A549 (cell line): Measurements from ENCODE around the gene TCAIM. TPM values are rescaled to one million over a fixed set of nuclear protein-coding genes. Genes with fewer than 3 reads are reported as not detected.

Experiments
- ATAC-seq, 2 experiments: fragments of 200-7000 bp in 1 of 2; fragments of >200 bp in 1 of 2; cut with Nextera tagmentation in 1 of 2; cut with Tn5 transposase in 1 of 2; 3 replicates each; pipeline versions ENCODE4 v1.8.0 to v1.9.1; 2018 to 2020; ENCODE audit warnings: mild to moderate bottlenecking in 1 of 2, moderate library complexity in 1 of 2
- CTCF ChIA-PET: fragments of 300-600 bp; sonication (Branson Sonifier 250); formaldehyde crosslinking; extraction: SDS; loops from one replicate; lab custom pipeline; 2021; ENCODE audit warnings: antibody characterized with exemption, inconsistent platforms; lab: Yijun Ruan, JAX
- POLR2A ChIA-PET: fragments of 350-600 bp; formaldehyde crosslinking; extraction: SDS; loops from one replicate; lab custom pipeline; 2021; ENCODE audit warnings: antibody characterized with exemption, inconsistent platforms; lab: Yijun Ruan, JAX
- DNase-seq, 2 experiments: peaks; one replicate each; pipeline versions ENCODE4 v3.0.0 to v3.0.0-alpha.2; 2011 to 2016; ENCODE audit warnings: low read depth in 1 of 2, low spot score in 1 of 2
- FAIRE-seq: peaks from 2 replicates; lab custom pipeline; 2011; peaks lifted over from hg19 to GRCh38; lab: Jason Lieb, UNC
- H3K27ac ChIP-seq, 2 experiments: fragments of >200 bp; sonication (Bioruptor Twin); formaldehyde crosslinking; 3 replicates each; pipeline ENCODE4 v1.5.1; 2016 to 2017
- H3K4me1 ChIP-seq: fragments of >200 bp; sonication (Bioruptor Twin); formaldehyde crosslinking; 3 replicates; pipeline ENCODE4 v1.6.1; 2016
- H3K4me2 ChIP-seq: fragments of >200 bp; sonication (Bioruptor Twin); formaldehyde crosslinking; 3 replicates; pipeline ENCODE4 v1.6.1; 2016
- H3K4me3 ChIP-seq: fragments of >200 bp; sonication (Bioruptor Twin); formaldehyde crosslinking; 3 replicates; pipeline ENCODE4 v1.5.1; 2016
- H3K9me3 ChIP-seq: fragments of >200 bp; sonication (Bioruptor Twin); formaldehyde crosslinking; 3 replicates; pipeline ENCODE4 v1.6.1; 2016
- ATOH8 ChIP-seq: fragments of 250-450 bp; sonication (Bioruptor Pico); IDR thresholded peaks from 2 replicates; pipeline ENCODE4 v1.5.0; 2020; ENCODE audit warnings: low read depth, mild to moderate bottlenecking, moderate library complexity
- BCL3 ChIP-seq: fragments of >200 bp; sonication (Bioruptor Twin); formaldehyde crosslinking; IDR thresholded peaks from 3 replicates; pipeline ENCODE4 v1.6.1; 2016
- CBX2 ChIP-seq: fragments of 200-600 bp; sonication (generic); IDR thresholded peaks from 2 replicates; pipeline ENCODE4 v1.6.1; 2016; ENCODE audit warnings: low read depth, mild to moderate bottlenecking, borderline replicate concordance
- CBX8 ChIP-seq: fragments of 200-600 bp; sonication (generic); IDR thresholded peaks from 2 replicates; pipeline ENCODE4 v1.6.1; 2016
- CHD4 ChIP-seq: fragments of 200-600 bp; sonication (generic); IDR thresholded peaks from 2 replicates; pipeline ENCODE4 v1.6.1; 2016; ENCODE audit warnings: antibody characterized with exemption, mild to moderate bottlenecking, borderline replicate concordance
- E2F6 ChIP-seq: IDR thresholded peaks from 2 replicates; pipeline ENCODE4 v1.6.1; 2012; ENCODE audit warnings: low read depth, borderline replicate concordance
- EHMT2 ChIP-seq: fragments of 200-600 bp; sonication (generic); IDR thresholded peaks from 2 replicates; pipeline ENCODE4 v1.6.1; 2016; ENCODE audit warnings: antibody characterized with exemption, low read depth, mild to moderate bottlenecking, moderate library complexity
- ESRRA ChIP-seq: fragments of 150-350 bp; IDR thresholded peaks from 2 replicates; pipeline ENCODE4 v1.6.1; 2014; ENCODE audit warnings: mild to moderate bottlenecking, low read length, borderline replicate concordance
- FOSB ChIP-seq: fragments of 250-450 bp; sonication (Bioruptor Pico); IDR thresholded peaks from 2 replicates; pipeline ENCODE4 v1.5.0; 2020; ENCODE audit warnings: mild to moderate bottlenecking, moderate library complexity
- FOXS1 ChIP-seq: fragments of 250-450 bp; sonication (Bioruptor Pico); IDR thresholded peaks from 2 replicates; pipeline ENCODE4 v1.5.0; 2020; ENCODE audit warnings: mild to moderate bottlenecking, moderate library complexity
- HDAC2 ChIP-seq: fragments of 200-600 bp; sonication (generic); IDR thresholded peaks from 2 replicates; pipeline ENCODE4 v1.6.1; 2016
- HOXB5 ChIP-seq: fragments of 250-450 bp; sonication (Bioruptor Pico); IDR thresholded peaks from 2 replicates; pipeline ENCODE4 v1.5.0; 2020; ENCODE audit warnings: mild to moderate bottlenecking, moderate library complexity
- KDM1A ChIP-seq: fragments of 200-600 bp; sonication (generic); IDR thresholded peaks from 2 replicates; pipeline ENCODE4 v1.6.1; 2016; ENCODE audit warnings: low read depth, mild to moderate bottlenecking
- MAX ChIP-seq: IDR thresholded peaks from 2 replicates; pipeline ENCODE4 v1.6.1; 2012
- NFE2L2 ChIP-seq: fragments of 150-350 bp; conservative IDR thresholded peaks from 2 replicates; pipeline ENCODE4 v1.6.1; 2014; ENCODE audit warnings: low read length
- PHF8 ChIP-seq: fragments of 200-600 bp; sonication (generic); IDR thresholded peaks from 2 replicates; pipeline ENCODE4 v1.6.1; 2016; ENCODE audit warnings: low read depth, mild to moderate bottlenecking, antibody characterized with exemption, moderate library complexity, borderline replicate concordance
- POLR2A ChIP-seq: IDR thresholded peaks from 2 replicates; pipeline ENCODE4 v1.6.1; 2012; ENCODE audit warnings: mild to moderate bottlenecking, low read length
- POLR2AphosphoS2 ChIP-seq: conservative IDR thresholded peaks from 2 replicates; pipeline ENCODE4 v1.6.1; 2012; ENCODE audit warnings: low read length, improper control_type of control experiment, inconsistent platforms
- RAD21 ChIP-seq, 2 experiments: fragments of >200 bp in 1 of 2; sonication (Bioruptor Twin) in 1 of 2; formaldehyde crosslinking in 1 of 2; IDR thresholded peaks in 1 of 2; conservative IDR thresholded peaks in 1 of 2; 2 replicates in 1 of 2; 3 replicates in 1 of 2; pipeline ENCODE4 v1.6.1; 2012 to 2018; ENCODE audit warnings: inconsistent platforms in 1 of 2
- REST ChIP-seq: fragments of 200-600 bp; sonication (generic); IDR thresholded peaks from 2 replicates; pipeline ENCODE4 v1.6.1; 2016; ENCODE audit warnings: antibody characterized with exemption, mild to moderate bottlenecking, moderate library complexity
- RFX5 ChIP-seq: fragments of 450-650 bp; IDR thresholded peaks from 2 replicates; pipeline ENCODE4 v1.7.1; 2014; ENCODE audit warnings: antibody characterized with exemption, mild to moderate bottlenecking, moderate library complexity
- ZC3H11A ChIP-seq: fragments of 450-650 bp; IDR thresholded peaks from 2 replicates; pipeline ENCODE4 v1.6.1; 2014; ENCODE audit warnings: antibody characterized with exemption, mild to moderate bottlenecking
- ZFP36 ChIP-seq: fragments of 450-650 bp; IDR thresholded peaks from 2 replicates; pipeline ENCODE4 v1.6.1; 2014; ENCODE audit warnings: borderline replicate concordance; ENCODE audit not compliant: partially characterized antibody
- WGBS: methylation state at CpG from one replicate; pipeline ENCODE4 v1.1.6; 2017; ENCODE audit errors: missing lambda C conversion rate; 5-methylcytosine and 5-hydroxymethylcytosine counted together
- polyA plus RNA-seq, 4 experiments: library from polyadenylated mRNA; depleted of rRNA in 3 of 4; stranded (reverse); fragments of >200 nt; fragmentation: RNase III in 1 of 4; extraction: RNeasy Plus Mini Kit Qiagen cat#74134 plus additional on column Dnase treatment in 1 of 4; gene quantifications; 2 replicates in 3 of 4; 3 replicates in 1 of 4; pipeline ENCODE4 v1.2.3, GENCODE V29; 2011 to 2017

Gene TCAIM
- polyA plus RNA-seq, 2 of the 4 experiments (the other 2 are of a cell fraction): 10.8 to 19.2 TPM

- TF ChIP-seq CHD4 (no peak), KDM1A (no peak), CBX8 (no peak), RFX5 (no peak)
These were observed 71.3 kb downstream of the TCAIM start (continued) for GRCh38 chr3:44409640-44410410.

GRCh38 chr3:44411031-44411645 is 72.6 kb downstream of the TCAIM start:
- POLR2A ChIA-PET: no interaction called here
- WGBS: 61% methylated on average over 8 of the region's 11 CpGs

GRCh38 chr3:44412365-44412764 is 73.8 kb downstream of the TCAIM start:
- 83% methylated on average over 8 of the region's 10 CpGs for WGBS
- POLR2A ChIA-PET: no interaction called here
- Histone ChIP-seq H3K4me3 (no peak overlapping the region), H3K4me2 (no peak overlapping the region), H3K9me3 (no peaks in the 10 kb centered on the region), H3K27ac (no peak overlapping the region), H3K4me1 (no peaks in the 10 kb centered on the region)
- no peak for FAIRE-seq
- no peak for TF ChIP-seq CHD4
- TF ChIP-seq, all 56 proteins: peak for 0
- CTCF ChIA-PET: no interaction called here
- ATAC-seq: no peak
- DNase-seq: no peak

More at GRCh38 chr3:44411031-44411645, 72.6 kb downstream of the TCAIM start:
- no peak overlapping the region for H3K4me2 ChIP-seq
- DNase-seq (no peak), ATAC-seq (no peak), FAIRE-seq (no peak)
- no peak overlapping the region for H3K27ac ChIP-seq
- CTCF ChIA-PET: no interaction called here
- no peaks in the 10 kb centered on the region for H3K4me1 ChIP-seq
- no peak overlapping the region for H3K4me3 ChIP-seq
- H3K9me3 ChIP-seq: no peaks in the 10 kb centered on the region
- TF ChIP-seq MAX (no peak), POLR2AphosphoS2 (no peak), POLR2A (no peak), HOXB5 (CRISPR knock-in tag) (no peak), ATOH8 (CRISPR knock-in tag) (no peak), ZC3H11A (no peak), CBX2 (no peak), HDAC2 (no peak), BCL3 (no peak), FOSB (CRISPR knock-in tag) (no peak), RAD21 (conservative IDR thresholded peaks at IDR 0.05 in 1 of 2, IDR thresholded peaks at IDR 0.05 in 1 of 2) (no peak), EHMT2 (no peak)

- ATAC-seq (no peak), DNase-seq (no peak), FAIRE-seq (no peak)
- H3K27ac ChIP-seq: no peak overlapping the region
- 89% methylated on average over 5 of the region's 11 CpGs for WGBS
- no peak overlapping the region for H3K4me2 ChIP-seq
- H3K4me1 ChIP-seq: no peaks in the 10 kb centered on the region
- ChIA-PET POLR2A (no interaction called here), CTCF (no interaction called here)
- no peak overlapping the region for H3K4me3 ChIP-seq
- no peaks in the 10 kb centered on the region for H3K9me3 ChIP-seq
- TF ChIP-seq NFE2L2: no peak
- no peak for TF ChIP-seq PHF8
- no peak for TF ChIP-seq POLR2AphosphoS2
- TF ChIP-seq REST: no peak
- TF ChIP-seq FOXS1 (CRISPR knock-in tag): no peak
- no peak for TF ChIP-seq E2F6
- no peak for TF ChIP-seq HOXB5 (CRISPR knock-in tag)
- no peak for TF ChIP-seq ZFP36
- TF ChIP-seq ESRRA: no peak
These were observed 76.0 kb downstream of the TCAIM start for GRCh38 chr3:44414517-44415090.
